Endothelial cell (in vitro differentiated cells): ENCODE results near the gene GADD45G. TPM values are rescaled to one million over a fixed set of nuclear protein-coding genes. Genes with fewer than 3 reads are reported as not detected.
A peak's percentile ranks its signal among the peaks of the same experiment; 100 is the strongest.

Experiments used
- DNase-seq: peaks from one replicate; pipeline ENCODE4 v3.0.0; 2021; ENCODE audit warnings: low spot score
- H3K27ac Mint-ChIP-seq: one replicate; pipeline ENCODE4 v1.8.0; 2021; ENCODE audit warnings: mixed read lengths, inconsistent platforms; ENCODE audit not compliant: unreplicated experiment
- H3K27me3 Mint-ChIP-seq: one replicate; pipeline ENCODE4 v1.8.0; 2021; ENCODE audit warnings: mild to moderate bottlenecking, moderate library complexity, mixed read lengths, inconsistent platforms; ENCODE audit not compliant: unreplicated experiment
- H3K36me3 Mint-ChIP-seq: one replicate; pipeline ENCODE4 v1.8.0; 2021; ENCODE audit warnings: mild to moderate bottlenecking, low read depth, mixed read lengths, inconsistent platforms; ENCODE audit not compliant: unreplicated experiment
- H3K4me1 Mint-ChIP-seq: one replicate; pipeline ENCODE4 v1.8.0; 2021; ENCODE audit warnings: mild to moderate bottlenecking, mixed read lengths, inconsistent platforms; ENCODE audit not compliant: unreplicated experiment
- H3K4me3 Mint-ChIP-seq: one replicate; pipeline ENCODE4 v1.8.0; 2021; ENCODE audit warnings: mild to moderate bottlenecking, mixed read lengths, inconsistent platforms; ENCODE audit not compliant: unreplicated experiment
- H3K9me3 Mint-ChIP-seq: one replicate; pipeline ENCODE4 v1.8.0; 2021; ENCODE audit warnings: mixed read lengths, inconsistent platforms; ENCODE audit not compliant: unreplicated experiment
- total RNA-seq: library from RNA; stranded (reverse); fragmentation: NEBNext Ultra II Directional; extraction: Animal tissue kit (Norgen Biotek cat#: 25700); gene quantifications from one replicate; pipeline ENCODE4 v1.2.1, GENCODE V29; 2021; ENCODE audit not compliant: unreplicated experiment
- TF ChIP-seq, protein P1 (sequence below): fragments of 200-600 bp; sonication (generic); IDR thresholded peaks from one replicate; pipeline ENCODE4 v1.5.0; 2021; ENCODE audit warnings: antibody characterized with exemption; ENCODE audit not compliant: unreplicated experiment

Gene GADD45G
- total RNA-seq, 1 donor from 2014 or later = 6.2 TPM

DNA sequence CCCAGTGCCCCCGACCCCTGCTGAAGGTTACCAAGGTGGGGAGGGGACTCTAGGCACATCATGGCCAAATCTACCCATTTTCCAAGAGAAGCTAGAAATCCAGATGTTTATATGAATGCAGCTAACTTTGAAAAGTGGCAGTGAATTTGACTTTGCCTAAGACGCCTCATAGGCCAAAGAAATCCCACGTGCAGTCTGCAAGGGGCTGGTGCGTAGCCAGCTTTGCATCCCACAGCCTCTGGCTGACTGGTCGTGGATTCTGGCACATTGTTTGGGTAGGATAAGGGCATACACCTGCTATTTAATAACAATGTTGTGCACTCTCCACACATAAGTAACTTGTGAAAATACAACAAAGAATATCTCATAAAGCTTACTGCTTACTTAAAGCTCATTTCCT lies 3.5 kb upstream of the GADD45G start:
- Mint-ChIP-seq H3K4me3 (no peak overlapping the region), H3K27ac (no peak overlapping the region), H3K36me3 (no peaks in the 10 kb centered on the region), H3K4me1 (peaks cover 7% of the 10 kb centered on the region), H3K27me3 (peaks cover 1% of the 10 kb centered on the region), H3K9me3 (no peaks in the 10 kb centered on the region)
- TF ChIP-seq, protein P1, sequence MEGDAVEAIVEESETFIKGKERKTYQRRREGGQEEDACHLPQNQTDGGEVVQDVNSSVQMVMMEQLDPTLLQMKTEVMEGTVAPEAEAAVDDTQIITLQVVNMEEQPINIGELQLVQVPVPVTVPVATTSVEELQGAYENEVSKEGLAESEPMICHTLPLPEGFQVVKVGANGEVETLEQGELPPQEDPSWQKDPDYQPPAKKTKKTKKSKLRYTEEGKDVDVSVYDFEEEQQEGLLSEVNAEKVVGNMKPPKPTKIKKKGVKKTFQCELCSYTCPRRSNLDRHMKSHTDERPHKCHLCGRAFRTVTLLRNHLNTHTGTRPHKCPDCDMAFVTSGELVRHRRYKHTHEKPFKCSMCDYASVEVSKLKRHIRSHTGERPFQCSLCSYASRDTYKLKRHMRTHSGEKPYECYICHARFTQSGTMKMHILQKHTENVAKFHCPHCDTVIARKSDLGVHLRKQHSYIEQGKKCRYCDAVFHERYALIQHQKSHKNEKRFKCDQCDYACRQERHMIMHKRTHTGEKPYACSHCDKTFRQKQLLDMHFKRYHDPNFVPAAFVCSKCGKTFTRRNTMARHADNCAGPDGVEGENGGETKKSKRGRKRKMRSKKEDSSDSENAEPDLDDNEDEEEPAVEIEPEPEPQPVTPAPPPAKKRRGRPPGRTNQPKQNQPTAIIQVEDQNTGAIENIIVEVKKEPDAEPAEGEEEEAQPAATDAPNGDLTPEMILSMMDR = no peak
- DNase-seq = no peak

DNA sequence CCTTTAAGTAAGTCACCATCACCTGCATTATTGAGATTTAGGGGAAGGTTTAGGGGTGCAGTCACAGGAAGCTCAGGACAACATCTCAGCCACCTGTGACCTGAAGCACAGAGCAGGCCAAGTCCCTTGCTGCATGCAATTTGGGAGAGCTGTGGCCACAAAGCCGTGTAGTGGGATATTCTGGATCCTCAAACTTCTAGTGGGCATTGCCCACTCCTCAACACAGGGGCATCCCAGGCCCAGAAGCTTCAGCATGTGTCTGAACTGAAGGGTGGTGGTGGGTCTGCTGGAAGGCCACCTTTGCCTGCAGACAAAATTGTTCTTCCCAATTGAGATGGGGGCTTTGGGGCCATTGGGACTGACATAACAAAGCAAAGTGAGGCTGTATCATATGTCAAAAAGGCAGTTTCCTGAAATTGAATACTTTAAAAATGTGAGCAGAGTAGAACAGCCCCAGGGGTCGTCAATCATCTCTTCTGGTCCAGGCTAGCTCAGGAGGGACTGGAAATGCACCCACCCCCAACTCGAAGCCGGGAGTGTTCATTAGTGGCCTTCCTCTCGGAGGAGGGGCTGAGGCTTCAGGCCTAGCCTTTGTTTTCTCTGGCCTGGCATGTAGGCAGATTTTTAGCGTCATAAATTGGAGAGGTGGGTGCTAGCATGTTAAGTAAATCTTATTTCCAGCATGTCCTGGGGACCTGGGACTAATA lies 2.8 kb upstream of the GADD45G start:
- Mint-ChIP-seq H3K9me3 (no peaks in the 10 kb centered on the region), H3K27ac (no peak overlapping the region), H3K4me1 (peaks cover 14% of the 10 kb centered on the region), H3K4me3 (no peak overlapping the region), H3K27me3 (peaks cover 3% of the 10 kb centered on the region), H3K36me3 (no peaks in the 10 kb centered on the region)
- no peak for DNase-seq
- TF ChIP-seq, protein P1 = no peak

DNA sequence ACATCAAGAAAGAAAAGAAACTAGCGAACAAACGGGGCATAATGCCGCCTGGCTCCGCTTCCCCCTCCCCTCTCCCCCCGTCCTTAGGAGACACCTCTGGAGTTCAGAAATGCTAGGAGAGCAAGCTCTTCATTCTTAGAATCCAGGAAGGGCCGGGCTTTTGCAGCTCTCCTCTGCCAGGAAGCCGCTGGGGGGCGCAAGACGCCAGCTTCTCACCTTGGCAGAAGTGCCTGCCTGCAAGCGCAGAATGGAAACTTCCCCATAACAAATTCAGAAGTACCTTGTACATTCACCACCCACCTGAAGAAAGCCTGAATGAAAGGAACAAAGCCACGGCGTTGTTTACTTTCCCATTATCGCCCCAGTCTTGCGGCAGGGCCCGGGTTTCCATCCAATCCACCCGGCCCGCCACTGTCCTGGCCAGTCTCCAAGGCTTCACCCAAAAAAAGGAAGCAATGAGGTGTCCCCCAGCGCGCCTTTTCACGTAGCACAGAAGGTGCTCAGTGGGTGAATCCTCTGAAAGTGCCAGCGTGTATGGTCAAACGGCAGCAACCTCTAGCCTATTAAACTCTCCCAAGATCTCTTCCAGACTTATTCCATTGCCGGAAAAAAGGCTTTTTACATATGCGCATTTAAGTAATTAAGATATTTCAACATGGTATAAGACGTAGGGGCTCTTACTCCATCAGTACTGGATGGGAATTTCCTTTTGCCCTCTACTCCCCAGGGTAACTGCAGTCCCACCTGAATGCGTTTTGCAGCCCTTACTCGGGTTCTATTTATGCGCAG lies 1.6 kb upstream of the GADD45G start:
- H3K9me3 Mint-ChIP-seq = no peaks in the 10 kb centered on the region
- H3K4me3 Mint-ChIP-seq = peak overlapping the region; percentile 81
- DNase-seq = peak; percentile 94
- H3K4me1 Mint-ChIP-seq = peaks cover 17% of the 10 kb centered on the region
- H3K36me3 Mint-ChIP-seq = no peaks in the 10 kb centered on the region
- TF ChIP-seq, protein P1 = peak; percentile 61
- H3K27me3 Mint-ChIP-seq = peaks cover 3% of the 10 kb centered on the region
- no peak overlapping the region for H3K27ac Mint-ChIP-seq

DNA sequence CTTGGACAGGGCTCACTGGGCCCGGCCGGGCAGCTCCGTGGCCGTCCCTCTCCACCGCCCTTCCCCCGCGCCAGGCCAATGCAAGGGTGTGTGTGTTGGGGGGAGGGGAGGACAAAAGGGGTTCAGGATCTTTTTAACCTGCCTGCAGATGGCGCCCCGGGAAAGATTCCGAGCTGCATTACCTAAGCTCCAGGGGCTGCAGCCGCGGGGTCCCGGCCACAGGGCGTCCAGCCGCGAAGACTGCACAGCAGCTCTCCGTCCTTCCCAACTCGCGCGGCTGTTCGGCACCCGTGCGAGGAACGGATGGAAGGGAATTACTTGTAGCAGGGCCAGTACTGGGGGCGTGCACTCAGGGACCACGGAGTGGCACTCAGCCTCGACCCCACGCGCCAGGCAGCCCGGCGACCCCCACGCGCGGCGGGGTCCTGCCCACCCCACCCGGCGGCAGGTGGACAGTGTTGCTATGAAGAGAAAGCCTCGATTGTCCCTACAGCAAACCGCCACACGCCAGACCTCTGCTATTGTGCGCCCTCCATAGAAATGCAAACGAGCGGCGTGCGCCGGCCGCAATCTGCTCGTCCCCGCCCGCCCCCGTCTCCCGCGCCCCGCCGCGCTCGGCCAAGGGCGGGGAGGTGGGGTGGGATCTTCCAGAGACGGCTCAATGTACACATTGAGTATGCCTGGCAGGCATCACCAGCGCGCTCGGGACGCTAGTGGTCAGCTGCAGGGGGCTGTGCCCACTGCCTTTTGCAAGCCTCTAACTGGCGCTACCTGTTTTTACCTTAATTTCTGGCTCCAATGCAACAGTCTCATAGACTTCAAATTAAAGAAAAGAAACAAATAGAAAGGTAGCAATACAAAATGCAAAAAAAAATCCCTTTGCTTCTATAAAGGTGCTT lies 796 bp upstream of the GADD45G start:
- H3K4me1 Mint-ChIP-seq = peaks cover 17% of the 10 kb centered on the region
- no peaks in the 10 kb centered on the region for H3K36me3 Mint-ChIP-seq
- no peaks in the 10 kb centered on the region for H3K9me3 Mint-ChIP-seq
- TF ChIP-seq, protein P1 = peak; percentile 58
- peak; percentile 86 for DNase-seq
- H3K4me3 Mint-ChIP-seq = peak overlapping the region; percentile 91
- H3K27ac Mint-ChIP-seq = no peak overlapping the region
- H3K27me3 Mint-ChIP-seq = peaks cover 3% of the 10 kb centered on the region
